ENCODE results near the gene CSAD.
A peak's percentile ranks its signal among the peaks of the same experiment; 100 is the strongest.
"Not testable (repeated sequence)": the region's sequence is repeated elsewhere in the genome, so short reads cannot be mapped to it uniquely, and the experiment has no call there.

Gene CSAD

DNA sequence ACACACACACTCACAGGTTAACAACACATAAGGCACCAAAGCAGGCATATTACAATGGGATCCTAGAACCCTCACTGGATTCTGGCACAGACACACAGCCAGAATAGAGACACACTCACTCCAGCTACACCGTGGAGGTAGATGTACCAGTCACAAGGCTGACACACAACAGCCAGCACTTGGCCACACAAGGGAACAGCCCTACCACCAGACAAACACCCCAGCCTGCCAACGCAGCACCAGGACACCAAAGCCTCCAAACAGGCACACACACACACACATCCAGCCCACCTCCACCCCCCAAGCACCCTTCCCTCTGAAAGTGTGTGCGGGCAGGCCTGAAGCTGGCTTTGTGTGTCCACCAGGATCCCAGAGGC lies 37.2 kb upstream of the CSAD start:
- no peak for DNase-seq

DNA sequence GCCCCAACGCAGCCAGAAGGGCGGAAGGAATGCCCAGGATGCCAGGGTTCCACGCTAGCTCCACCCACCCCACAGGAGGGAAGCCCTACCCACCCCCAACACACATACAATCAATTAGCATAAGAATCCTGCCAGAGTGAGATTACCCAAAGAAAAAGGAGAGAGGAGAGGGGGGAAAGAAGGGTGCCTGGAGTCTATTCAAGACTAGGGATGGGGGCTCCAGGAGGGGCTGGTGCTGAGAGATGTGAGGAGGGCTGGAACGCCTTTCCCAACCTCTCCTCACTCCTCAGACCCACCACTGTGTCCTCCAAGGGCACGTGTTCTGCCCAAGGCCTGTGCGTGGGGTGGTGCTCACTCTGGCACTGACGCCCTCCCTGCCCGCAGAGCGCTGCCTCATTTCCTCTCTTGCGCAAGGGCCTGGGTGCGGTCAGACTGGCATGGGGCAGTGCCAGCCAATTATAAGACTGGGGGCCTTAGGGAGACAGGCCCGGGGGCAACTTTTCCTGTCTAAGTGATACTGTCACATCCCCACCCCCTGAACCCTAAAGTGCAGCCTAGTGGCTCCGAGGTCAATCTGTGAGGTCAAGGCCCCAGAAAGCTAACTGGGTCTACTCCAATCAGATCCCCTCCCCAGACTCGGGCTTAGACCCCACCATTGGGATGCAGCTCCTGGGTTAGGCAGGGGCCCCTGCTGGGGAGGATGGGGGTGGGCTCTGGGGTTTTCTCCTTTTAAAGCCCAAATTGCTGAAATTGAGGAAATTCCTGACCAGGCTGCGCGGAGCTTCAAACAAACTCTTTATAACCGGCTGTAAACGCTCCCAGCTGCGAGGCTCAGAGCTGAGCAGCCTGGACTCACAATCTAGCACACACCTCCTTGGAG lies 36.6 kb upstream of the CSAD start:
- DNase-seq, result peak; percentile 58 to 63

DNA sequence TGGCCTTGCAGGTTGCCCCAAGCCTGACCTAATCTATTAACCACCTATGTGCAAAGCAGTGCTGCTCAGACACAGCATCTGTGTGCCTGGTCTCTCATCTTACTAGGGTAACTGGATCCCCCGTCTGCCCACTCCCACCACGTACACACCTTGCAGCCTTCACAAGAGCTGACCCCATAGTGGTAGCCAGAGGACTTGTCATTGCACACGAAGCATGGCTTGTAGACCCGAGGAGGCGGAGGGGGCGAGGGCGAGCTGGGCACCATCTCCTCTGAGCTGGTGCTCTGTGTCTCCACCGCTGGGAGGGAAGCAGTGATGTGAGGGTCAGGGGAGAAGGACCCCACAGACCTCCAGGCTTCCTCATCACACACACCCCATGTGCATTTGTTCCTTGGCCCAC lies 34.8 kb upstream of the CSAD start:
- DNase-seq, result no peak

DNA sequence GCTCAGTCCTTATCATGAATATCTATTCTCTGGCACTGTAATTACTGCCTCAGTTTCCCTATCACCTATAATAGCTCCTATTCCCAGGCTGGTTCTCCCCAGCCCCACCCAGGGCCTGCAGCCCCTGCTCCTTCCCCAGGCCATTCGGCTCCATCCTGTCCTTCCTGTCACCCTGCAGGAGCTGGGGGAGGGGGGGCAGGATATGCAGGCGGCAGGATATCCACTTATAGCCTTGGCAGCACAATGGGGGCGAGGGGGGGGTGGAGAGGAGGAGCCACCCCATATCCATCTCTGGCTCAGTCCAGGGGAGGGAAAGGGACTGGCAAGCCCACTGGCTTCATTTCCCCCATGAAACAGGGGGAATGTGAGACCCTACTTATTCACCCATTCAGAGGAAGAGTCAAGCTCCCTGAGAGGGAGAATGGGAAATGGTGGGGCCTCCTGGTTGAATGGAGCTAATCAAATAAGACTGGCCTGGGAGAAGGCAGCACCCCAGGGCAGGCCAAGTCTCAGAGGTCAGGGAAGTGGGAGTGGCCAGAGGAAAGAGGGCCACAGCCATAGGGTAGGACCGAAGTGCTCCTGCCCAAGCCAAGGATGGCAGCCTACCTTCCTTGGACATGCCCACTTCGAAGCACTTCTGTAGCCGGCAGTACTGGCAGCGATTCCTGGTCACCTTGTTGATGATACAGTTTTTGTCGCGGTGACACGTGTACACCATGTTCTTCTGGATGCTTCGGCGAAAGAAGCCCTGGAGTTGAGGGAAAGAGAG lies 34.1 kb upstream of the CSAD start:
- no peak for DNase-seq

DNA sequence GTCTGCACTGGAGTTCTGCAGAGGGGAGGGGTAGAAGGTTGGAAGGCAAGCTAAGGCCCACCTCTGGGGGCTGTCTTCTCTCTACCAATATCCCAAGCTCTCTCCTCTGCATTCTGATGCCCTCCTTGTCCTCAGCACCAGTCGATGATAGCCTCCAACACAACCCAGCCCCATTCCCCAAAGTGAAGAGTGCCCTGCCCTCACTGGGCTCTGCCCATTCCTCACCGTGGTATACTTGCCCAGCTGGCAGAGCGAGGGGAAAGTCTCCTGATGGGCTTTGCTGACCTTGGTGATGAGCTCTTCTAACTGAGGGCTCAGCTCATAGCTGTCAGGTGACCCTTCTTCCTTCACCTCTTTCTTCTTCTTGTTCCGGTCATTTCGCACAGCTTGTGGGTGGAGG lies 33.5 kb upstream of the CSAD start:
- no peak for DNase-seq

DNA sequence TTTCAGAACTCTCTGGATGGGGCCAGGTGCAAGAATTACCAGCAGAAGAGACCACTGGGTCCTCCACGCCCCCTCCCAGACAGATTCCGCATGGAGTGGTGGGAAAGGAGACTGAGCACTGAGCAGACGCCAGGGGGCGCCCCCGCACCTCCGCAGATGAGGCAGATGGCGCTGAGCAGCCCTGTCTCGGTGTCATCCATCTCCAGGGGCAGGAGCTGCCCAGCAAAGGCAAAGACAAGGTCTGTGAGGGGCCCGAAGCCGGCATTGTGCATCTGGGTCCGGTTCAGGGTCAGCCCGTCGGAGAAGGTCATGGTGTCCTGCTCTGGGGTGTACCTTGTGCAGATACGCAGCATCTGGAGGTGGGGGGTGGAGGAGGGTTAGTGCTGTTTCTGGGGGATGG lies 32.6 kb upstream of the CSAD start:
- peak; percentile 70 to 81 for DNase-seq

DNA sequence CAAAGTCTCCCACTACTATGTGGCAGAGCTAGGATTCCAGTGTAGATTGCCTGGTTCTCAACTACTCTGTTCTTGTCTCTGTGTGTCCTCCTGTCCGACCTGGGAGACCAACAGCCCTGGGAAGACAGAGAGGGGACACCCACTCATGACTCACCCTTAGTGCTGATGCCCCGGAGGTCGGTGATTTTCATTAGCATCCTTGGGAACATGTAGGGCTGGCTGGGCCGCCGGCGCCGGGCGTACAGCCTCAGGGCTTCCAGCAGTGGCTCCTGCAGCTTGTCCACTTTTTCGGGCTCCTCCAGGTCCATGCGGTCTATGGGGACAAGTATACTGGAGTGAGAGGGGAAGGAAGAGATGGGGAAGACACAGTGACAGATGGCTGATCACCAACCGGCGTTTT lies 32.2 kb upstream of the CSAD start:
- DNase-seq, result no peak

DNA sequence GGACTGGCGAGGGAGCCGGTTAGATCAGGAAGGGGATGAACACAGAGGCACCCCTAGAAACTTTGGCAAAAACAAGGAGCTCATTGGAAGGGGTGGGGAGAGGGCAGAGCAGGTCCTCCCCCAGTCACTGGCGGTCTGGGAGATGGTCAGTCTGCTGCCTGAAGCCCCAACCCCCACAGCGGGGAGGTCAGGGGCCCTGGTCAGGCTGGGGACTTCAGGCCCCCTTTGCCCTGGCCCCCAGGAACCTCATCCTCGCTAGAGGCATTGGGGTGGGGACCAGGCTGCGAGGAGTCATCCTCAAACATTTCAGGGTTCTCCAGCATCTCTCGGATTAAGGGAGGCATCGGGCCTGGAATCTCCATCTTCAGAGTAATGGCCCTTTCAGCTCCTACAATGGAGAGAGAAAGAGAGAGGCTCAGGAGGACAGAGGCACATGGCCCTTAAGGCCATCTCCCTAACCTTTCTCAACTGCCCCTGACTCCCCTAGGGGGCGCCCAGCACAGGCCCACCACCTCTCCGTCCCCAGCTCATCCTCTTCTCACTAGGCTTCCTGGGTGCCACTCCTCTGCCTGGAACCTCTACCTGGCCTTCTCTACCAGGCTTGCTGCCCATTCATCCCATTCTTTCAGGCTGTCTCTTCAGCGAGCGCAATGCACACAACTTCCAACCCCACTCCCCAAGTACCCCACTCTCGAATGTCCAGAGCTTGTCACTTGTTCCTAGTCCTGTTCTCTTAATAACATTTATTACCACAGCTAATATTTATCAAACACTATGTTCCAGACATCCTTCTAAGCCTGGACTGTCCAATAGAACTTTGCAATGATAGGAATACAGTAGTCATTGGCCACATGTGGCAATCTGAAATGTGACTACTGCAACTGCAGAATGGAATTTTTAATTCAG lies 31.0 kb upstream of the CSAD start:
- no peak for DNase-seq

DNA sequence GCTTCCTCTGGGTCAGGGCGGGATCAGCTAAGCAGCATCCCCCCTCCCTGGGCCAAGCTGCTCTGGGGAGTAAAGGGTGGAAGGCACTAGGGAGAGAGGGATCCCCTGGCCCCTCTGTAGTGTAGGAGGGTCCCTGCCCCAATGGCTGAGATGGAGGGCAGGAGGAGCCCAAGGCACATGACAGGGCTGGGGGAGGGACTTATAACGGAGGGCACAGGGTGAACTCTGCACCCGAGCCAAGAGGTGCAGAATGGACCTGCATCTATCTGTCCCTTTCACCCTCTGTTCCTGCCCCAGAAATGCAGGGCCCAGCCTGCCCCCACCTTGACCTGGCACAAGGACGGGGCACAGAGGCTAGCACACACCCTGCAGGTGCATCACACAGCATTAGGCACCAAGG lies 30.1 kb upstream of the CSAD start:
- DNase-seq, result no peak

DNA sequence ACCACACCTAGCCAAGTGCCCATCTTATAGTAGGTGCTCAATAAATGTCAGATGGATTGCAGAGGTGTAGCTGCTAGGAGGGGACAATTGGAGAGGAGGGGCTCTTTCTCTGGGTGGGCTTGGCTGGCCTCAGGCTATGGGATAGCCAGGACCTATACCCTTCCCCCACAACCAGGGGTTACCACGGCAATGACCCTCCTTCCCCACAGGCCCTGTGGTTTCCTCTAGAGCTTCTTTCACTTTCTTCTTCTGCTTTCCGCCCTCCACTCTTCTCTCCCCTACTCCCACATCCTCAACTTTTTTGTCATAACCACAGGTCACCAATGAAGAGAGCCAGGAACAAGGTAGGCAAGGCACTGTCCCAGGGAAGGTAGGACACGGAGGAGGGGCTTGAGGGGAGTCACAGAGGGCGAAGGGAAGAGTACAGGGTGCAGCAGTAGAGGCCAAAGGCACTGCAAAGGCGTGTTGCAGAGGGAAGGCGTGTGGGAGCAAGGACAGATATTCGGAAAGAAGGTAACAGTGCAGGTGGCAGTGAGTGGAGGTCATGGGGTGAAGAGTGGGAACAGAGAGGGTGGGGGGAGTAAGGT lies 28.2 kb upstream of the CSAD start:
- DNase-seq, result peak; percentile 40 to 47

DNA sequence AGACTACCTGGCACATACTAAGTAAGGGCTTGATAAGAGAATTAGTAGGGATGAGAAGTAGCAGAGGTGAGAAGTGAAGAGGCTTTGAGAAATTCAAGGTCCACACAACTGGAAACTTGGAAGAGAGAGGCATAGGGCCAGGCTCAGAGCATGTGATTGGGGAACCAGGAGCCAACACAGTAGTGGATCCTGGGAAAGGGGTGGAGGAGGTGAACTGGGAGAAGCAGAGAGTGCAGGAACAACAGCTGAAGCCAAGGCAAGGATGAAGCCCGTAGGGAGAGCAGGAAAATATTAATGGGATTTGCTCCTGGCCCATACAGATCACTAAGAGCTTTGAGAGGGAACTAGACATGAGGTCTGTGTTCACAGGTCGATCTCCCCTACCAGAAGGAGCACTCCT lies 27.7 kb upstream of the CSAD start:
- DNase-seq, result no peak

DNA sequence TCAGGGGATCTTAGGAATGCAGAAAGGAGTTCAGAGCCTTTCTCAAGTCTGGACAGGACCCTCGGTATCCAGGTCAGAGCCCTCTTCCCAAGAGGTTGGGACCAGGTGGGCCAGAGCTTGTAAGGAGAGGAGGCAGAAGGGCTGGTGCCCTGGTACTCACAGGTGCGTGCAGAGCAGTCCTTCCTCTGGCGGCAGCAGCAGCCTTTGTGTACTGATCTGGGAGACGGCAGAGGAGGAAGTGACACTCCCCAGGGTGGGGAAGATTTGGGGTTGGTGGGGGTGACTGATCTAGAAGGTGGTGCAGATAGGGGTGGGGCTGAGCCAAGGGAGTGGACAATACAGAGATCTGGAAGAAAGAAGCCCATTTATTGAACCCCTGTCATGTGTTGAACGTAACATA lies 26.3 kb upstream of the CSAD start, which contains the start of gene ITGB7:
Gene ITGB7, minus strand, starts transcription at position 210 of the 400 bp plus-strand sequence. CDS start 6,808 bp downstream, outside the sequence.
- peak in 1 of 2 donors; percentile 27 for DNase-seq

DNA sequence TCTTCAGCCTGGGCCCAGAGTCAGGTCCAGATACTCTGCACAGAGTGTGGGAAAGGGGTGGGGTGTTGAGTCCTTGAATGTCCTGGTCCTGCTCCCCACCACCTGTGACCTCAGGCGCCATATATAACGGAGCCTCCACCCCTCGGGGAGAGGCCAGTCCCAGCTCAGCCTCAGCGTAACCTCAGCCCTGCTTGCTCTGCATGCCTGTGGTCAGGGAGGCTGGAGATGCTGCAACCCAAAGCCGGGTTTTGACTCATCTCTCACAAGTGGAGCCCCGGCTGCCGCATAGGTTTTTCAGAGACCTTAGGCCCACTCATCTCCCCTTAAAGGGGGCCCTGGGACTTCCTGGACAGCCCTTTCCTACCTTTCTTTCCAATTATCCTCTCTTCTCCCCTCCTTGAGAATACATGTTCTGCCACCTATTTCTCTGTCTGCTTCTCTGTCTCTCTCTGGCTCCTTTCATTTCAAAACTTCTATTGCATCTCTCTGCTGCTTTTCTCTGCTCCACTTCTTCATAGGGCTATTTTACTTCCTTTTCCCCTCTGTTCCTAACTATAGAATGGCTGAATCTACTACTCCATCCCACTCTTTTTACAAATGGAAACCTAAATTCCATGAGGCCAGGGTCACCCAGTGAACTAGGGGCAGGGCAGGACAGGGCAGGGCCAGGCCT lies 25.2 kb upstream of the CSAD start:
- DNase-seq, result peak; percentile 66 to 86

DNA sequence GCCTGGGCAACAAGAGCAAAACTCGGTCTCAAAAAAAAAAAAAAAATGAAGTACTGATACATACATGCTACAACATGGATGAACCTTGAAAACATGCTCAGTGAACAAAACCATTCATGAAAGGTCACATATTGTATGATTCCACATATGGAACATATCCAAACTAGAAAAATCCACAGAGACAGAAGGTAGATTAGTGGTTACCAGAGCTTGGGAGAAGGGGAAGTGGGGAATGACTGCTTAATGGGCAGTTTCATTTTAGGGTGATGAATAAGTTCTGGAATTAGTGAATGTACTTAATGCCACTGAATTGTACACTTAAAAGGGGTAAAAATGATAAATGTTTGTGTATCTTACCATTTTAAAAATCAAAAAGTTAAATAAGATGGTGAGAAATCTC lies 23.6 kb upstream of the CSAD start:
- DNase-seq, result no peak

DNA sequence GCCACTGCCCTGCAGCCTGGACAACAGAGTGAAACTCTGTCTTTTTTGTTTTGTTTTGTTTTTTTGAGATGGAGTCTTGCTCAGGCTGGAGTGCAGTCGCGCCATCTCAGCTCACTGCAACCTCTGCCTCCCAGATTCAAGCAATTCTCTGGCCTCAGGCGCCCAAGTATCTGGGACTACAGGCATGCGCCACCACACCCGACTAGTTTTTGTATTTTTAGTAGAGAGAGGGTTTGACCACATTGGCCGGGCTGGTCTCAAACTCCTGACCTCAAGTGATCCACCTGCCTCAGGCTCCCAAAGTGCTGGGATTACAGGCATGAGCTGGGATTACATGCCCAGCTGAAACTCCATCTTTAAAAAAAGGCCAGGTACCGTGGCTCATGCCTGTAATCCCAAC lies 21.6 kb upstream of the CSAD start:
- DNase-seq, result not testable (repeated sequence)

DNA sequence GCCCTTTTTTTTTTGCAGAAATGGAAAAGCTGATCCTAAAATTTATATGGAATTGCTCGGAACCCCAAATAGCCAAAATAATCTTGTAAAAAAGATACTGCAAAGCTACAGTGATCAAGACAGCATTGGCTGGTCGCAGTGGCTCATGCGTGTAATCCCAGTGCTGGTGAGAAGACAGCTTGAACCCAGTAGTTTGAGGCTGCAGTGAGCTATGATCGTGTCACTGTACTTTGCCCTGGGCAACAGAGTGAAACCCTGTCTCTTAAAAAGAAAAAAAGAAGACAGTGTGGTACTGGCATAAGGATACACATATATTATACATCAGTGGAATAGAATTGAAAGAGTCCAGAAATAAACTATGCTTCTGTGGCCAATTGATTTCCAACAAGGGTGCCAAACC lies 20.9 kb upstream of the CSAD start:
- no peak for DNase-seq

DNA sequence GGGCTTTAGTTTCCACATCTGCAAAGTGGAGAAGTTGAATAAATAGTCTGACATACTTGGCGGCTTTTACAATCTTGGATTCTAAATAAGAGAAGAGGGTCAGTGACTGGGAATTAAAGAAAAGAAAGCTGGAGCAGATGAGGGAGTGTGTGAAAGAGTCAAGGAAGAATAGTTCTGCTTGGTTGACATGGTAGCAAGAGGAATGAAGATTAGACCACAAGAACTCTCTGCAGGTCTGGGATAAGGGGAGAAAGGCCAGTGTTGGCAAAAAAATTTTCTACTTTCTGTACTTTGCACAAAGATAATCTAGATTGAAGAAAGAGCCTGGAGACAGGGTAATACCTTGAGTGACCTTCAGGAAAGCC lies 20.4 kb upstream of the CSAD start:
- no peak for DNase-seq

DNA sequence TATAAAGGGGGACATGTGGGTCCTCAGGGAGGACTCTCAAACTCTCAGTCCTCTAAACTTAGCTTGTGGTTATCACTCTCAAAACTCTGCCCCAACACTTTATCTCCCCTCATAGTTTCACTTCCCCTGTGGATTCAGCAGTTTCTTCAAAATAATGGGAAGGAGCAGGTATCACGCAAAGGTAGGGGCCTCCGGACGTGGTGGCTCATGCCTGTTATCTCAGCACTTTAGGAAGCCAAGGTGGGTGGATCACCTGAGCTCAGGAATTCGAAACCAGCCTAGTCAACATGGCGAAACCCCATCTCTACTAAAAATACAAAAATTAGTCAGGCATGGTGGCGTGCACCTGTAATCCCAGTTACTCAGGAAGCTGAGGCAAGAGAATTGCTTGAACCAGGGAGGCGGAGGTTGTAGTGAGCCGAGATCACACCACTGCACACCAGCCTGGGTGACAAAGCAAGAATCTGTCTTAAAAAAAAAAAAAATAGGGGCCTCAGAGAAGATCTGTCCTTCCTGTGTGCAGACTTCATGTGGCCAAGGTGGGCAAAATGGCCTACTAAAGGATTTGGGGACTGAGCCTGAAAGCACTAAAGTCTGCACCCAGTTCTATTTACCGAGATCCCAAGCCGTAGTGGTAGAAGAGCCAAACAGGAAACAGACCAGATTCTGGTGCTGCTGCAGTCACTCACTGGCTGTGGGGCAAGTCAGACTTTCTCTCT lies 19.9 kb upstream of the CSAD start:
- DNase-seq, result peak; percentile 66 to 67

DNA sequence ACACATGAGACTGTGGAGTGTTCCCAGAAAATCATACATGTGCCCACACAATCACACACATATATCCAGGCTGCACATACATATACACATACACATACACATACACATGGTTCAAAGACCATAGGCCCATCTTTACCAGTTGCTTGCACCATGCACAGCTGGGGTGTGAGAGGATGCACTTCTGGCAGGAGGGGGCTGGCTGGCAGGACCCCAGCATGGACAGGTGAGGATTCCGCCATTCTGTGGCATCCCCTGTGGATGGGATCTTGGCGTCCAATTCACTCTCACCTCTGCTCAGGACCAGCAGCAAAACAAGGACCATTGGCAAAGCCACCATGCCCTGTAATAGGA lies 19.4 kb upstream of the CSAD start:
- DNase-seq, result no peak

DNA sequence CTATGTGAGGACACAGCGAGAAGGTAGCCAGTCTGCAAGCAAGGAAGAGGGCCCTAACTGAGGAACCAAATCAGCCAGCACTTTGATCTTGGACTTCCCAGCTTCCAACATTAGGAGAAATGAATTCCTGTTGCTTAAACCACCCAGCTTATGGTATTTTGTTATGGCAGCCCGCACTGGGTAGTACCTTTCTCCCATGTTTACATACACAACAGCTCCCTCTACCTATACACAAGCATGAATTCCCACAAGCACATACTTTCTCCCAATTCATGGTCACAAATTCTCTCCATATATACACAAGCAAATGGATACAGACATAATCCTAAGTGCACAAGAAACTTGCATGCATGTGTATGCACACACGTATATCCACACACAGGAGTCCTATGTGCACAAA lies 19.0 kb upstream of the CSAD start:
- no peak for DNase-seq

DNA sequence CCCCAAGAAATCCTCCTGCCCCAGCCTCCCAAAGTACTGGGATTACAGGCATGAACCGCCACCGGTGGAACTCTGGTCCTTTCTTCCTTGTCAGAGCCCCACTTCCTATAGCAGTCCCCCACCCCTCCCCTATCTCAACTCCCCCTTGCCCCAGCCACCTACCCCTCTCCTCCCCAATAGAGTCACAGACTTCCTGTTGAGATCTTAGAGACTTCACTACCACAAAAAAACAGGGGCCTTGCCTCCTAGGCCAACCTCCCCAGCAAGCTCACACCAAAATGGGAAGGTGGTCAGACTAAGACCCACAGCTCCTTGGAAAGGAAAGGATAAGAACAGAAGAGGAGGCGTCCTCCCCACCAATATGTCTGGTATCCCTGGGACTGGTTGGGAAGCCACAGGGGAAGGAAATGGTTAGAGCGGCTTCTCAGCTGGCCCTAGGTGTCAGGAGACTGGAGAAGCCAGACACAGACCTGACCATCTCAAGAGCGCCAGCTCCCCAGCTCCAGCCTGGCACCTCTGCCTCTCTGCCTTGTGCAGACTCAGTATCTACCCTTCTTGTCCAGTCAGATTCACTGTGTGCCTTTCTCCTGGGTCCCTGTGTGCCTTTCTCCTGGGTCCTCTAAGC lies 17.9 kb upstream of the CSAD start:
- DNase-seq, result no peak
